SK-N-SH (cell line): ENCODE results near the gene GRIN2C. TPM values are rescaled to one million over a fixed set of nuclear protein-coding genes. Genes with fewer than 3 reads are reported as not detected.

Experiments used
- CTCF ChIA-PET: fragments of 300-600, 350-600 bp; formaldehyde crosslinking; extraction: SDS; loops from one replicate; lab custom pipeline; 2021; lab: Yijun Ruan, JAX
- POLR2A ChIA-PET: fragments of 350-600 bp; sonication (Branson Sonifier 250); formaldehyde crosslinking; extraction: SDS; loops from one replicate; lab custom pipeline; 2020; ENCODE audit warnings: antibody characterized with exemption, inconsistent platforms; lab: Yijun Ruan, JAX
- DNase-seq: peaks from one replicate; pipeline ENCODE4 v3.0.0; 2012
- H2AFZ ChIP-seq: fragments of 200-600 bp; sonication (generic); 2 replicates; pipeline ENCODE4 v1.8.1; 2016; ENCODE audit warnings: antibody characterized with exemption, mild to moderate bottlenecking, low read depth
- H3F3A ChIP-seq: fragments of 200-600 bp; sonication (generic); replicated peaks from 2 replicates; pipeline ENCODE3; 2016; ENCODE audit warnings: antibody characterized with exemption, mild to moderate bottlenecking; ENCODE audit not compliant: insufficient read depth
- H3K27ac ChIP-seq, 2 experiments: fragments of 200-500 bp in 1 of 2; fragments of 200-600 bp in 1 of 2; sonication (Bioruptor generic) in 1 of 2; sonication (generic), shearing (Covaris generic) in 1 of 2; 2 replicates each; pipeline versions ENCODE4 v1.5.1 to v1.6.1; 2014 to 2016; ENCODE audit warnings: low read depth in 2 of 2, inconsistent platforms in 1 of 2, low read length in 1 of 2, mild to moderate bottlenecking in 1 of 2, mixed read lengths in 1 of 2
- H3K27me3 ChIP-seq: fragments of 200-600 bp; sonication (generic), shearing (Covaris generic); 2 replicates; pipeline ENCODE4 v1.6.1; 2016; ENCODE audit warnings: mixed run types; ENCODE audit not compliant: insufficient read depth
- H3K36me3 ChIP-seq, 2 experiments: fragments of 200-500 bp in 1 of 2; fragments of 200-600 bp in 1 of 2; sonication (Bioruptor generic) in 1 of 2; sonication (generic) in 1 of 2; replicated peaks in 1 of 2; 2 replicates each; pipeline versions ENCODE3 to v1.5.1; 2014 to 2016; ENCODE audit warnings: low read length in 1 of 2, mild to moderate bottlenecking in 1 of 2; ENCODE audit not compliant: insufficient read depth in 2 of 2, control insufficient read depth in 1 of 2
- H3K4me1 ChIP-seq, 2 experiments: fragments of 200-500 bp in 1 of 2; fragments of 200-600 bp in 1 of 2; sonication (Bioruptor generic) in 1 of 2; sonication (generic), shearing (Covaris generic) in 1 of 2; 2 replicates each; pipeline versions ENCODE4 v1.5.1 to v1.6.1; 2014 to 2016; ENCODE audit warnings: low read depth in 1 of 2, low read length in 1 of 2, mixed run types in 1 of 2; ENCODE audit not compliant: insufficient read depth in 2 of 2, control insufficient read depth in 1 of 2
- H3K4me2 ChIP-seq: fragments of 200-600 bp; sonication (generic), shearing (Covaris generic); 2 replicates; pipeline ENCODE4 v1.6.1; 2017; ENCODE audit warnings: mixed run types
- H3K4me3 ChIP-seq, 2 experiments: fragments of 200-500 bp in 1 of 2; fragments of 200-600 bp in 1 of 2; sonication (Bioruptor generic) in 1 of 2; sonication (generic), shearing (Covaris generic) in 1 of 2; 2 replicates each; pipeline versions ENCODE4 v1.5.1 to v1.8.1; 2014 to 2016; ENCODE audit warnings: low read depth in 2 of 2, inconsistent platforms in 1 of 2, low read length in 1 of 2, mild to moderate bottlenecking in 1 of 2, mixed read lengths in 1 of 2, moderate library complexity in 1 of 2
- H3K79me2 ChIP-seq: fragments of 200-600 bp; sonication (generic); 2 replicates; pipeline ENCODE4 v1.8.1; 2017; ENCODE audit warnings: mild to moderate bottlenecking; ENCODE audit not compliant: insufficient read depth
- H3K9ac ChIP-seq: fragments of 200-600 bp; sonication (generic); 2 replicates; pipeline ENCODE4 v1.6.1; 2017; ENCODE audit warnings: mixed run types
- H3K9me2 ChIP-seq: fragments of 200-600 bp; sonication (generic); 2 replicates; pipeline ENCODE4 v1.6.1; 2017; ENCODE audit warnings: mixed run types
- H3K9me3 ChIP-seq: fragments of 200-600 bp; sonication (generic); 2 replicates; pipeline ENCODE4 v1.6.1; 2017; ENCODE audit warnings: mixed run types, mild to moderate bottlenecking, moderate library complexity
- H4K20me1 ChIP-seq: fragments of 200-600 bp; sonication (generic); 2 replicates; pipeline ENCODE4 v1.6.1; 2017; ENCODE audit warnings: mild to moderate bottlenecking, mixed run types; ENCODE audit not compliant: insufficient read depth
- FOXM1 ChIP-seq: IDR thresholded peaks from 2 replicates; pipeline ENCODE4 v1.4.0; 2012; ENCODE audit warnings: low read depth, mild to moderate bottlenecking
- JUND ChIP-seq: IDR thresholded peaks from 2 replicates; pipeline ENCODE4 v1.4.0; 2012
- MAX ChIP-seq: IDR thresholded peaks from 2 replicates; pipeline ENCODE4 v1.4.0; 2012; ENCODE audit warnings: low read depth
- MEF2A ChIP-seq: IDR thresholded peaks from 2 replicates; pipeline ENCODE4 v1.4.0; 2012; ENCODE audit warnings: low read depth, borderline replicate concordance
- MXI1 ChIP-seq: IDR thresholded peaks from 2 replicates; pipeline ENCODE4 v1.6.1; 2012; ENCODE audit warnings: mild to moderate bottlenecking, low read depth, low read length, improper control_type of control experiment
- NRF1 ChIP-seq: IDR thresholded peaks from 2 replicates; pipeline ENCODE4 v1.6.1; 2012; ENCODE audit warnings: low read depth, mild to moderate bottlenecking, low read length
- PBX3 ChIP-seq: IDR thresholded peaks from 2 replicates; pipeline ENCODE4; 2012
- RCOR1 ChIP-seq: fragments of 150-350 bp; IDR thresholded peaks from 2 replicates; pipeline ENCODE4 v1.6.1; 2017; ENCODE audit warnings: antibody characterized with exemption, low read length
- REST ChIP-seq: IDR thresholded peaks from 2 replicates; pipeline ENCODE4 v1.6.1; 2012; ENCODE audit warnings: mild to moderate bottlenecking, low read depth, low read length, moderate library complexity
- SIN3A ChIP-seq: IDR thresholded peaks from 2 replicates; pipeline ENCODE4 v1.6.1; 2012; ENCODE audit warnings: low read depth, mild to moderate bottlenecking, low read length, moderate library complexity, borderline replicate concordance
- SMC3 ChIP-seq: IDR thresholded peaks from 2 replicates; pipeline ENCODE4 v1.6.1; 2012; ENCODE audit warnings: low read depth, low read length, improper control_type of control experiment
- YY1 ChIP-seq: IDR thresholded peaks from 2 replicates; pipeline ENCODE4 v1.4.0; 2012; ENCODE audit warnings: low read depth, mild to moderate bottlenecking
- ZBTB33 ChIP-seq: IDR thresholded peaks from 2 replicates; pipeline ENCODE4 v1.4.0; 2012; ENCODE audit warnings: low read depth, borderline replicate concordance
- WGBS: methylation state at CpG from one replicate; pipeline ENCODE4 v1.1.6; 2017; ENCODE audit warnings: low lambda C conversion rate; 5-methylcytosine and 5-hydroxymethylcytosine counted together
- polyA plus RNA-seq, 3 experiments: library from polyadenylated mRNA; depleted of rRNA; stranded (reverse); fragments of >200 nt; gene quantifications; 2 replicates each; pipeline ENCODE4 v1.2.3, GENCODE V29; 2012

Gene GRIN2C
- polyA plus RNA-seq, 1 of the 3 experiments (the other 2 are of a cell fraction), result 0.39 TPM

- no peak for TF ChIP-seq REST
- TF ChIP-seq SIN3A, result no peak
- TF ChIP-seq SMC3, result no peak
- TF ChIP-seq JUND, result no peak
- TF ChIP-seq MAX, result no peak
- no peak for TF ChIP-seq RCOR1
- no peak for TF ChIP-seq FOXM1
- no peak for TF ChIP-seq YY1
- no peak for TF ChIP-seq NRF1
- TF ChIP-seq ZBTB33, result no peak
Observed at GRCh38 chr17:74825952-74826719, 33.5 kb downstream of the GRIN2C start (continued).

- H3K27me3 ChIP-seq, result no peaks in the 10 kb centered on the region
- TF ChIP-seq MEF2A, result no peak
- TF ChIP-seq JUND, result no peak
- no peak for TF ChIP-seq MXI1
- TF ChIP-seq PBX3, result no peak
- H3K4me2 ChIP-seq, result no peak overlapping the region
- no peak overlapping the region for H3K9ac ChIP-seq
- CTCF ChIA-PET, result interaction anchor here (0.7 to 98.1 kb wide), 6 partner anchors 10 to 35 kb away, joined by 3 to 3869 read pairs (median 18); partner anchors contain the start of genes FDXR and GRIN2C
- WGBS, result 85% methylated on average over 10 of the region's 11 CpGs
- H3K79me2 ChIP-seq, result no peaks in the 10 kb centered on the region
- no peaks in the 10 kb centered on the region for H3F3A ChIP-seq
- no peak for DNase-seq
- H3K4me1 ChIP-seq, result no peaks in the 10 kb centered on the region; a peak in 2 of 4 replicates
- H3K9me3 ChIP-seq, result no peaks in the 10 kb centered on the region
- no peaks in the 10 kb centered on the region for H4K20me1 ChIP-seq
- no peak overlapping the region for H3K27ac ChIP-seq
- no peak overlapping the region for H2AFZ ChIP-seq
- H3K36me3 ChIP-seq, result peaks cover 0 to 52% of the 10 kb centered on the region in 2 experiments
- POLR2A ChIA-PET, result no interaction called here
- no peaks in the 10 kb centered on the region for H3K9me2 ChIP-seq
- no peak overlapping the region for H3K4me3 ChIP-seq
Observed at GRCh38 chr17:74824961-74825627, 34.6 kb downstream of the GRIN2C start.
